CD14-positive monocyte (primary cell): ENCODE measurements around the gene ZNF92. TPM values are rescaled to one million over a fixed set of nuclear protein-coding genes. Genes with fewer than 3 reads are reported as not detected.
A peak's percentile ranks its signal among the peaks of the same experiment; 100 is the strongest.

Source experiments
- DNase-seq, 3 donors: peaks; one replicate each; pipeline ENCODE4 v3.0.0-alpha.2; 2011 to 2022
- H2AFZ ChIP-seq: 2 replicates; pipeline ENCODE4 v1.6.0; 2012; ENCODE audit warnings: mild to moderate bottlenecking, low read depth, low read length, inconsistent platforms; ENCODE audit not compliant: insufficient read depth, poor library complexity, severe bottlenecking
- H3K27ac ChIP-seq, 2 donors: 1 replicate in 1 of 2; 2 replicates in 1 of 2; pipeline ENCODE4 v1.5.1; 2012 to 2013; ENCODE audit warnings: low read length in 2 of 2, control low read depth in 1 of 2, inconsistent platforms in 1 of 2, low read depth in 1 of 2, mild to moderate bottlenecking in 1 of 2
- H3K27me3 ChIP-seq, 2 donors: one replicate each; pipeline versions ENCODE4 v1.6.0 to v1.6.1; 2011 to 2013; ENCODE audit warnings: low read length in 2 of 2; ENCODE audit not compliant: control insufficient read depth in 2 of 2, insufficient read depth in 2 of 2
- H3K36me3 ChIP-seq, 2 donors: replicated peaks in 1 of 2; 1 replicate in 1 of 2; 2 replicates in 1 of 2; pipeline versions ENCODE4 v1.5.1 to v1.6.1; 2012 to 2013; ENCODE audit warnings: low read length in 2 of 2, control low read depth in 1 of 2, inconsistent platforms in 1 of 2, mild to moderate bottlenecking in 1 of 2; ENCODE audit not compliant: insufficient read depth in 2 of 2, control insufficient read depth in 1 of 2
- H3K4me1 ChIP-seq, 2 donors: 1 replicate in 1 of 2; 2 replicates in 1 of 2; pipeline versions ENCODE4 v1.5.1 to v1.6.1; 2012 to 2013; ENCODE audit warnings: low read length in 2 of 2, control low read depth in 1 of 2, inconsistent platforms in 1 of 2, mild to moderate bottlenecking in 1 of 2, moderate library complexity in 1 of 2; ENCODE audit not compliant: insufficient read depth in 2 of 2, control insufficient read depth in 1 of 2
- H3K4me2 ChIP-seq: replicated peaks from 2 replicates; pipeline ENCODE3; 2012; ENCODE audit warnings: low read length, moderate library complexity, mild to moderate bottlenecking; ENCODE audit not compliant: poor library complexity, severe bottlenecking; ENCODE audit errors: extremely low read depth
- H3K4me3 ChIP-seq, 3 experiments: fragments of 200-600 bp in 1 of 3; sonication (generic) in 1 of 3; replicated peaks in 1 of 3; 1 replicate in 2 of 3; 2 replicates in 1 of 3; pipeline ENCODE4 v1.5.1; 2011 to 2013; ENCODE audit warnings: low read length in 3 of 3, mild to moderate bottlenecking in 3 of 3, control low read depth in 2 of 3, low read depth in 2 of 3, inconsistent platforms in 1 of 3, moderate library complexity in 1 of 3
- H3K79me2 ChIP-seq: 2 replicates; pipeline ENCODE4 v1.6.0; 2012; ENCODE audit warnings: mild to moderate bottlenecking, control low read depth, inconsistent platforms, low read length, moderate library complexity; ENCODE audit not compliant: insufficient read depth
- H3K9ac ChIP-seq: 2 replicates; pipeline ENCODE4 v1.6.0; 2017; ENCODE audit warnings: low read length, mild to moderate bottlenecking; ENCODE audit not compliant: insufficient read depth, poor library complexity, severe bottlenecking
- H3K9me3 ChIP-seq, 2 donors: replicated peaks in 1 of 2; 1 replicate in 1 of 2; 2 replicates in 1 of 2; pipeline versions ENCODE4 v1.5.1 to v1.6.1; 2012 to 2013; ENCODE audit warnings: low read length in 2 of 2, control low read depth in 1 of 2; ENCODE audit not compliant: control insufficient read depth in 1 of 2, insufficient read depth in 1 of 2
- H4K20me1 ChIP-seq: 2 replicates; pipeline ENCODE4 v1.6.0; 2012; ENCODE audit warnings: mild to moderate bottlenecking, low read length, control low read depth, moderate library complexity; ENCODE audit not compliant: insufficient read depth
- H3K27ac Mint-ChIP-seq, 7 donors: one replicate each; pipeline ENCODE4 v1.8.0; 2020; ENCODE audit warnings: mild to moderate bottlenecking in 7 of 7, mixed read lengths in 7 of 7, moderate library complexity in 6 of 7, inconsistent platforms in 2 of 7
- H3K27me3 Mint-ChIP-seq, 3 donors: one replicate each; pipeline ENCODE4 v1.8.0; 2021 to 2022; ENCODE audit warnings: low read depth in 3 of 3, mild to moderate bottlenecking in 3 of 3, mixed read lengths in 3 of 3, moderate library complexity in 3 of 3, inconsistent platforms in 1 of 3
- H3K36me3 Mint-ChIP-seq, 2 donors: one replicate each; pipeline ENCODE4 v1.8.0; 2020; ENCODE audit warnings: mixed read lengths in 2 of 2, inconsistent platforms in 1 of 2, mild to moderate bottlenecking in 1 of 2
- H3K4me1 Mint-ChIP-seq: one replicate; pipeline ENCODE4 v1.8.0; 2020; ENCODE audit warnings: mild to moderate bottlenecking, mixed read lengths
- H3K4me3 Mint-ChIP-seq, 2 donors: one replicate each; pipeline ENCODE4 v1.8.0; 2020; ENCODE audit warnings: mild to moderate bottlenecking in 2 of 2, mixed read lengths in 2 of 2, moderate library complexity in 1 of 2
- H3K9me3 Mint-ChIP-seq, 7 donors: one replicate each; pipeline ENCODE4 v1.8.0; 2020 to 2022; ENCODE audit warnings: mixed read lengths in 7 of 7, mild to moderate bottlenecking in 6 of 7, moderate library complexity in 6 of 7, inconsistent platforms in 2 of 7
- CTCF ChIP-seq: fragments of 200-600 bp; IDR thresholded peaks from one replicate; pipeline ENCODE4 v1.8.0; 2022; ENCODE audit warnings: antibody characterized with exemption, mild to moderate bottlenecking
- WGBS: methylation state at CpG from one replicate; pipeline ENCODE4 v1.1.5; 2013; ENCODE audit warnings: missing lambda C conversion rate; ENCODE audit not compliant: insufficient coverage; 5-methylcytosine and 5-hydroxymethylcytosine counted together
- intact Hi-C, 2 donors: fragments of 100-400 bp; cut with micrococcal nuclease; formaldehyde crosslinking; loops; one replicate each; pipeline versions ENCODE4 v1.15.0 to v1.15.1; 2023
- polyA plus RNA-seq, 3 donors: library from polyadenylated mRNA; depleted of rRNA in 1 of 3; unstranded in 2 of 3; stranded (reverse) in 1 of 3; fragments of 300-500 nt in 2 of 3; fragments of >200 nt in 1 of 3; fragmentation: Illumina TruSeq in 2 of 3; gene quantifications; 1 replicate in 2 of 3; 2 replicates in 1 of 3; pipeline ENCODE4 v1.2.3, GENCODE V29; 2012 to 2021

The ZNF92 gene
- polyA plus RNA-seq, 3 donors = 2.3 to 6.4 (median 4.1) TPM

GRCh38 chr7:65371468-65371867 lies 2.2 kb upstream of the ZNF92 start:
- Histone ChIP-seq H3K4me2 (no peak overlapping the region), H3K27ac (no peak overlapping the region), H3K36me3 (peaks cover 0 to 3% of the 10 kb centered on the region in 2 donors), H3K79me2 (peaks cover 27% of the 10 kb centered on the region), H3K9me3 (peaks cover 0 to 7% of the 10 kb centered on the region in 2 donors), H3K4me3 (no peak overlapping the region), H3K27me3 (no peaks in the 10 kb centered on the region), H4K20me1 (no peaks in the 10 kb centered on the region), H3K4me1 (peaks cover 15 to 20% of the 10 kb centered on the region in 2 donors), H3K9ac (no peak overlapping the region), H2AFZ (peak overlapping the region; percentile 24)
- Mint-ChIP-seq H3K27ac (no peak overlapping the region), H3K9me3 (peaks cover 0 to 13% (median 7%) of the 10 kb centered on the region in 7 donors), H3K4me3 (no peak overlapping the region), H3K27me3 (peaks cover 0 to 2% (median 2%) of the 10 kb centered on the region in 3 donors), H3K4me1 (peaks cover 23% of the 10 kb centered on the region), H3K36me3 (peaks cover 4 to 11% of the 10 kb centered on the region in 2 donors)
- DNase-seq = no peak
- WGBS = 92% methylated on average over 5 of the region's 5 CpGs
- no peak for TF ChIP-seq CTCF
- intact Hi-C loops = loop anchor here in 1 of 2 donors (10.0 kb wide), 5 partner anchors 467 to 1447 kb away; partner anchors contain the start of genes ZNF107, ZNF138 and ZNF273

GRCh38 chr7:65379318-65379717 lies 5.7 kb downstream of the ZNF92 start:
- H2AFZ ChIP-seq = no peak overlapping the region
- Mint-ChIP-seq H3K4me1 (peaks cover 27% of the 10 kb centered on the region), H3K9me3 (peaks cover 23 to 48% (median 32%) of the 10 kb centered on the region in 7 donors), H3K4me3 (no peak overlapping the region), H3K27ac (peak overlapping the region in 1 of 7 donors; percentile 21), H3K27me3 (no peaks in the 10 kb centered on the region), H3K36me3 (peaks cover 38 to 47% of the 10 kb centered on the region in 2 donors)
- no peak overlapping the region for H3K9ac ChIP-seq
- H3K4me2 ChIP-seq = no peak overlapping the region
- peaks cover 20 to 33% of the 10 kb centered on the region in 2 donors for H3K9me3 ChIP-seq
- H3K27ac ChIP-seq = no peak overlapping the region
- no peak overlapping the region for H3K4me3 ChIP-seq
- TF ChIP-seq CTCF = no peak
- intact Hi-C loops = loop anchor here in 1 of 2 donors (10.0 kb wide), 5 partner anchors 475 to 1455 kb away; partner anchors contain the start of genes ZNF107, ZNF138 and ZNF273
- peaks cover 100% of the 10 kb centered on the region for H3K79me2 ChIP-seq
- no peaks in the 10 kb centered on the region for H3K27me3 ChIP-seq
- whole genome bisulfite sequencing = 90% methylated on average over 1 of the region's 3 CpGs
- DNase-seq = no peak
- H3K4me1 ChIP-seq = peaks cover 12 to 13% of the 10 kb centered on the region in 2 donors
- H3K36me3 ChIP-seq = peaks cover 8 to 66% of the 10 kb centered on the region in 2 donors
- H4K20me1 ChIP-seq = no peaks in the 10 kb centered on the region
